Measurements from ENCODE around the gene CYBC1. TPM values are rescaled to one million over a fixed set of nuclear protein-coding genes. Genes with fewer than 3 reads are reported as not detected.

The CYBC1 gene
- total RNA-seq, 1 experiment from 2014 or later, result 99.9 TPM

GRCh38 chr17:82494236-82495055 is 43.9 kb upstream of the CYBC1 start:
- BruUV-seq (replicated peaks), result TSS peak; percentile 92
- CTCF ChIA-PET, result interaction anchor here (0.5 to 1.3 kb wide), 4 partner anchors 13 to 189 kb away, joined by 3 to 8 read pairs (median 3); no protein-coding TSS in a partner anchor
- Mint-ChIP-seq H3K9me3 (ENCODE audit: unreplicated experiment) (no peaks in the 10 kb centered on the region), H3K36me3 (ENCODE audit: insufficient read depth, unreplicated experiment) (peaks cover 27% of the 10 kb centered on the region), H3K4me1 (ENCODE audit: low read depth, unreplicated experiment) (peaks cover 12% of the 10 kb centered on the region), H3K4me3 (ENCODE audit: unreplicated experiment) (peak overlapping the region; percentile 67), H3K27me3 (ENCODE audit: insufficient read depth, unreplicated experiment) (peaks cover 4% of the 10 kb centered on the region), H3K27ac (ENCODE audit: unreplicated experiment) (peak overlapping the region; percentile 93)
- intact Hi-C loops (cut with micrococcal nuclease; ENCODE audit: unreplicated experiment), result loop anchor here (1.0 to 5.0 kb wide), 3 partner anchors 36 to 142 kb away; partner anchors contain the start of gene NARF
- Histone ChIP-seq H3K4me1 (peaks cover 19% of the 10 kb centered on the region), H3K9me3 (no peaks in the 10 kb centered on the region), H3K36me3 (ENCODE audit: control insufficient read depth, insufficient read depth, low read length) (no peaks in the 10 kb centered on the region), H3K4me3 (ENCODE audit: low read depth, low read length) (no peak overlapping the region), H3K27me3 (replicated peaks; ENCODE audit: control insufficient read depth, insufficient read depth, low read length) (no peaks in the 10 kb centered on the region)
- TF ChIP-seq, protein P1, sequence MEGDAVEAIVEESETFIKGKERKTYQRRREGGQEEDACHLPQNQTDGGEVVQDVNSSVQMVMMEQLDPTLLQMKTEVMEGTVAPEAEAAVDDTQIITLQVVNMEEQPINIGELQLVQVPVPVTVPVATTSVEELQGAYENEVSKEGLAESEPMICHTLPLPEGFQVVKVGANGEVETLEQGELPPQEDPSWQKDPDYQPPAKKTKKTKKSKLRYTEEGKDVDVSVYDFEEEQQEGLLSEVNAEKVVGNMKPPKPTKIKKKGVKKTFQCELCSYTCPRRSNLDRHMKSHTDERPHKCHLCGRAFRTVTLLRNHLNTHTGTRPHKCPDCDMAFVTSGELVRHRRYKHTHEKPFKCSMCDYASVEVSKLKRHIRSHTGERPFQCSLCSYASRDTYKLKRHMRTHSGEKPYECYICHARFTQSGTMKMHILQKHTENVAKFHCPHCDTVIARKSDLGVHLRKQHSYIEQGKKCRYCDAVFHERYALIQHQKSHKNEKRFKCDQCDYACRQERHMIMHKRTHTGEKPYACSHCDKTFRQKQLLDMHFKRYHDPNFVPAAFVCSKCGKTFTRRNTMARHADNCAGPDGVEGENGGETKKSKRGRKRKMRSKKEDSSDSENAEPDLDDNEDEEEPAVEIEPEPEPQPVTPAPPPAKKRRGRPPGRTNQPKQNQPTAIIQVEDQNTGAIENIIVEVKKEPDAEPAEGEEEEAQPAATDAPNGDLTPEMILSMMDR (IDR thresholded peaks at IDR 0.05; ENCODE audit: insufficient read depth in 1 of 2, low read depth in 1 of 2, low read length in 1 of 2, severe bottlenecking in 1 of 2, unreplicated experiment in 1 of 2), result peak; percentile 86 to 97
- peak; percentile 90 to 94 for DNase-seq
- POLR2A ChIA-PET, result interaction anchor here (0.6 kb wide), 1 partner anchor 25 kb away, joined by 3 read pairs; the partner anchor contains the start of gene FOXK2

- no peaks in the 10 kb centered on the region for H3K36me3 ChIP-seq (ENCODE audit: control insufficient read depth, insufficient read depth, low read length)
- Mint-ChIP-seq H3K4me1 (ENCODE audit: low read depth, unreplicated experiment) (peaks cover 12% of the 10 kb centered on the region), H3K27ac (ENCODE audit: unreplicated experiment) (peak overlapping the region; percentile 93), H3K4me3 (ENCODE audit: unreplicated experiment) (no peak overlapping the region), H3K9me3 (ENCODE audit: unreplicated experiment) (no peaks in the 10 kb centered on the region), H3K36me3 (ENCODE audit: insufficient read depth, unreplicated experiment) (peaks cover 37% of the 10 kb centered on the region), H3K27me3 (ENCODE audit: insufficient read depth, unreplicated experiment) (peaks cover 4% of the 10 kb centered on the region)
- TF ChIP-seq, protein P1 (IDR thresholded peaks at IDR 0.05; ENCODE audit: insufficient read depth in 1 of 2, low read depth in 1 of 2, low read length in 1 of 2, severe bottlenecking in 1 of 2, unreplicated experiment in 1 of 2), result no peak
- intact Hi-C loops (cut with micrococcal nuclease; ENCODE audit: unreplicated experiment), result loop anchor here (5.0 kb wide), 1 partner anchor 141 kb away; no protein-coding TSS in a partner anchor
- POLR2A ChIA-PET, result interaction anchor here (0.7 kb wide), 1 partner anchor 15 kb away, joined by 5 read pairs; no protein-coding TSS in a partner anchor
- H3K4me3 ChIP-seq (ENCODE audit: low read depth, low read length), result no peak overlapping the region
- no peaks in the 10 kb centered on the region for H3K9me3 ChIP-seq
- CTCF ChIA-PET, result interaction anchor here (0.7 to 1.0 kb wide), 3 partner anchors 43 to 710 kb away, joined by 3 to 6 read pairs (median 3); no protein-coding TSS in a partner anchor
- BruUV-seq (replicated peaks), result no TSS peak
- no peaks in the 10 kb centered on the region for H3K27me3 ChIP-seq (replicated peaks; ENCODE audit: control insufficient read depth, insufficient read depth, low read length)
- peaks cover 19% of the 10 kb centered on the region for H3K4me1 ChIP-seq
- no peak for DNase-seq
Measured at GRCh38 chr17:82493226-82493781, 42.8 kb upstream of the CYBC1 start.

- no peak overlapping the region for H3K27ac Mint-ChIP-seq (ENCODE audit: unreplicated experiment)
- Histone ChIP-seq H3K4me1 (peaks cover 19% of the 10 kb centered on the region), H3K36me3 (ENCODE audit: control insufficient read depth, insufficient read depth, low read length) (no peaks in the 10 kb centered on the region), H3K4me3 (ENCODE audit: low read depth, low read length) (no peak overlapping the region), H3K9me3 (no peaks in the 10 kb centered on the region), H3K27me3 (replicated peaks; ENCODE audit: control insufficient read depth, insufficient read depth, low read length) (no peaks in the 10 kb centered on the region)
- DNase-seq, result no peak
- CTCF ChIA-PET, result interaction anchor here (0.7 kb wide), 2 partner anchors 54 to 711 kb away, joined by 3 to 6 read pairs; no protein-coding TSS in a partner anchor
- no peaks in the 10 kb centered on the region for H3K9me3 Mint-ChIP-seq (ENCODE audit: unreplicated experiment)
- H3K36me3 Mint-ChIP-seq (ENCODE audit: insufficient read depth, unreplicated experiment), result peaks cover 37% of the 10 kb centered on the region
- H3K4me1 Mint-ChIP-seq (ENCODE audit: low read depth, unreplicated experiment), result peaks cover 12% of the 10 kb centered on the region
- POLR2A ChIA-PET, result no interaction called here
- TF ChIP-seq, protein P1 (IDR thresholded peaks at IDR 0.05; ENCODE audit: insufficient read depth in 1 of 2, low read depth in 1 of 2, low read length in 1 of 2, severe bottlenecking in 1 of 2, unreplicated experiment in 1 of 2), result no peak
- intact Hi-C loops (cut with micrococcal nuclease; ENCODE audit: unreplicated experiment), result loop anchor here (5.0 kb wide), 1 partner anchor 140 kb away; no protein-coding TSS in a partner anchor
- H3K4me3 Mint-ChIP-seq (ENCODE audit: unreplicated experiment), result no peak overlapping the region
- peaks cover 4% of the 10 kb centered on the region for H3K27me3 Mint-ChIP-seq (ENCODE audit: insufficient read depth, unreplicated experiment)
- no TSS peak for BruUV-seq (replicated peaks)
Measured at GRCh38 chr17:82492643-82493225, 42.2 kb upstream of the CYBC1 start.

Data from Caco-2 (cell line).